Heart right ventricle (tissue), 16 donors: ENCODE measurements around the gene FBXL20. TPM values are rescaled to one million over a fixed set of nuclear protein-coding genes. Genes with fewer than 3 reads are reported as not detected.
"Not testable (repeated sequence)": the region's sequence is repeated elsewhere in the genome, so short reads cannot be mapped to it uniquely, and the experiment has no call there.

Experiments
- ATAC-seq, 8 donors: fragments of 200-7000 bp; cut with Tn5 transposase; one replicate each; pipeline ENCODE4 v1.9.1; 2020; ENCODE audit warnings: mild to moderate bottlenecking in 8 of 8, moderate library complexity in 8 of 8, moderate number of reproducible peaks in 1 of 8
- DNase-seq, 2 donors: peaks; one replicate each; pipeline ENCODE4 v3.0.0-alpha.2; 2020
- H3K27ac ChIP-seq, 10 donors: fragments of 200-600 bp; sonication (generic) in 2 of 10; one replicate each; pipeline versions ENCODE4 v1.5.0 to v1.8.0; 2020 to 2022; ENCODE audit warnings: mild to moderate bottlenecking in 3 of 10
- H3K27me3 ChIP-seq, 7 donors: fragments of 200-600 bp; one replicate each; pipeline ENCODE4 v1.8.0; 2021 to 2022; ENCODE audit warnings: mild to moderate bottlenecking in 2 of 7
- H3K36me3 ChIP-seq, 9 donors: fragments of 200-600 bp; sonication (generic) in 1 of 9; one replicate each; pipeline versions ENCODE4 v1.5.0 to v1.8.0; 2020 to 2022; ENCODE audit warnings: mild to moderate bottlenecking in 2 of 9
- H3K4me1 ChIP-seq, 9 donors: fragments of 200-600 bp; sonication (generic) in 1 of 9; one replicate each; pipeline versions ENCODE4 v1.5.0 to v1.8.0; 2020 to 2022; ENCODE audit warnings: mild to moderate bottlenecking in 4 of 9
- H3K4me3 ChIP-seq, 10 donors: fragments of 200-600 bp; sonication (generic) in 2 of 10; one replicate each; pipeline versions ENCODE4 v1.5.0 to v1.8.0; 2020 to 2022; ENCODE audit warnings: mild to moderate bottlenecking in 7 of 10, moderate library complexity in 2 of 10
- H3K9me3 ChIP-seq, 11 donors: fragments of 200-600 bp in 10 of 11; sonication (generic) in 2 of 11; one replicate each; pipeline versions ENCODE4 v1.5.0 to v1.8.0; 2013 to 2022; ENCODE audit warnings: mild to moderate bottlenecking in 2 of 11, control low read depth in 1 of 11, moderate library complexity in 1 of 11
- WGBS, 2 donors: extraction: QIAGEN DNeasy Blood & Tissue Kit; methylation state at CpG; one replicate each; pipeline ENCODE4 v1.1.7; 2013; ENCODE audit warnings: inconsistent platforms in 1 of 2; 5-methylcytosine and 5-hydroxymethylcytosine counted together
- intact Hi-C, 10 donors: fragments of 100-400 bp; cut with DNase I; formaldehyde crosslinking; loops; one replicate each; pipeline versions ENCODE4 v1.11.1 to v1.14.2; 2022
- polyA plus RNA-seq, 2 donors: library from polyadenylated mRNA; stranded (reverse); fragments of 200-250 nt; gene quantifications; one replicate each; pipeline ENCODE4 v1.2.3, GENCODE V29; 2013
- total RNA-seq, 10 donors: library from RNA; stranded (reverse); fragmentation: NEBNext Ultra II Directional in 3 of 10; extraction: Animal tissue kit (Norgen Biotek cat#: 25700) in 3 of 10; gene quantifications; one replicate each; pipeline versions ENCODE4 v1.2.1 to v1.2.4, GENCODE V29; 2021 to 2023
- TF ChIP-seq, protein P1 (sequence below), 9 donors: fragments of 200-600 bp; sonication (generic) in 2 of 9; IDR thresholded peaks; one replicate each; pipeline versions ENCODE4 v1.5.0 to v1.8.0; 2021 to 2022; ENCODE audit warnings: antibody characterized with exemption in 9 of 9, mild to moderate bottlenecking in 5 of 9, moderate library complexity in 1 of 9
- donor health status: Arrhythmogenic right ventricular cardiomyopathy.
- donor health status: ischemic (EF 13 %, LVEDD 7.1; RV severe dilation, severe dysfunction).
- donor health status: healthy with polysubstance abuse.
- donor health status: DM: no; HTN: yes; CAD: no.
- donor health status: DM: no; HTN: no; CAD: no.
- donor health status: ischemic (EF 25% LVEDD 6.9; RV normal size, moderate dysfunction).
- donor health status: ischemic (EF 25% LVEDD 5.7; RV mildly dilated, moderate dysfunction).
- donor health status: healthy.
- donor health status: DM: yes; HTN: yes; CAD: no.
- donor health status: Ischemic cardiomyopathy.
- donor health status: ischemic (EF 35%, LVEDD 5.7; RV mildly dilated, moderate dysfunction).
- donor health status: nonischemic (EF 11% LVEDD 7.7; RV severe dilation, severe dysfunction).
- donor health status: DM: yes; HTN: yes; CAD: no.
- donor health status: PGD.
- donor health status: ischemic (EF 29% LVEDD 5.4; RV normal size, mild dysfunction).
- donor health status: nonischemic (EF 23%, LVEDD 6.1; RV moderate dilation, normal function).

FBXL20 gene
- total and polyA plus RNA-seq, 12 donors = 1.7 to 19.7 (median 15.5) TPM

GRCh38 chr17:39340731-39341130 is 60.7 kb downstream of the FBXL20 start:
- Histone ChIP-seq H3K27ac (no peak overlapping the region), H3K27me3 (no peaks in the 10 kb centered on the region), H3K4me3 (no peak overlapping the region), H3K4me1 (peaks cover 0 to 34% (median 13%) of the 10 kb centered on the region in 9 donors), H3K36me3 (peaks cover 0 to 26% (median 0%) of the 10 kb centered on the region in 9 donors), H3K9me3 (no peaks in the 10 kb centered on the region)
- TF ChIP-seq, protein P1, sequence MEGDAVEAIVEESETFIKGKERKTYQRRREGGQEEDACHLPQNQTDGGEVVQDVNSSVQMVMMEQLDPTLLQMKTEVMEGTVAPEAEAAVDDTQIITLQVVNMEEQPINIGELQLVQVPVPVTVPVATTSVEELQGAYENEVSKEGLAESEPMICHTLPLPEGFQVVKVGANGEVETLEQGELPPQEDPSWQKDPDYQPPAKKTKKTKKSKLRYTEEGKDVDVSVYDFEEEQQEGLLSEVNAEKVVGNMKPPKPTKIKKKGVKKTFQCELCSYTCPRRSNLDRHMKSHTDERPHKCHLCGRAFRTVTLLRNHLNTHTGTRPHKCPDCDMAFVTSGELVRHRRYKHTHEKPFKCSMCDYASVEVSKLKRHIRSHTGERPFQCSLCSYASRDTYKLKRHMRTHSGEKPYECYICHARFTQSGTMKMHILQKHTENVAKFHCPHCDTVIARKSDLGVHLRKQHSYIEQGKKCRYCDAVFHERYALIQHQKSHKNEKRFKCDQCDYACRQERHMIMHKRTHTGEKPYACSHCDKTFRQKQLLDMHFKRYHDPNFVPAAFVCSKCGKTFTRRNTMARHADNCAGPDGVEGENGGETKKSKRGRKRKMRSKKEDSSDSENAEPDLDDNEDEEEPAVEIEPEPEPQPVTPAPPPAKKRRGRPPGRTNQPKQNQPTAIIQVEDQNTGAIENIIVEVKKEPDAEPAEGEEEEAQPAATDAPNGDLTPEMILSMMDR (IDR thresholded peaks at IDR 0.05) = no peak
- DNase-seq (no peak), ATAC-seq (no peak)
- intact Hi-C loops = loop anchor here in 1 of 10 donors (10.0 kb wide), 1 partner anchor 56 kb away; no protein-coding TSS in a partner anchor

- no peaks in the 10 kb centered on the region for H3K9me3 ChIP-seq
- H3K27me3 ChIP-seq = no peaks in the 10 kb centered on the region
- 19 to 22% methylated on average over 2 of the region's 2 CpGs for WGBS, 2 donors
- intact Hi-C loops = no loop called here
- peaks cover 0 to 49% (median 28%) of the 10 kb centered on the region in 9 donors for H3K4me1 ChIP-seq
- no peak overlapping the region for H3K4me3 ChIP-seq
- peak in 4 of 8 donors; percentile 30 to 59 (median 42) for ATAC-seq
- TF ChIP-seq, protein P1 (IDR thresholded peaks at IDR 0.05) = no peak
- H3K36me3 ChIP-seq = peaks cover 0 to 26% (median 0%) of the 10 kb centered on the region in 9 donors
- peak overlapping the region in 1 of 10 donors; percentile 31 for H3K27ac ChIP-seq
- DNase-seq = no peak
Observed at GRCh38 chr17:39339272-39339671, 62.2 kb downstream of the FBXL20 start.

- H3K27me3 ChIP-seq, intact Hi-C loops, H3K27ac ChIP-seq, DNase-seq, H3K4me3 ChIP-seq, ATAC-seq, H3K9me3 ChIP-seq: not testable (repeated sequence)
- Histone ChIP-seq H3K36me3 (peaks cover 0 to 26% (median 0%) of the 10 kb centered on the region in 9 donors), H3K4me1 (peaks cover 0 to 53% (median 29%) of the 10 kb centered on the region in 9 donors)
- 90 to 95% methylated on average over 19 to 24 of the region's 26 CpGs for WGBS, 2 donors
Observed at GRCh38 chr17:39337649-39338048, 63.8 kb downstream of the FBXL20 start.

- no peaks in the 10 kb centered on the region for H3K9me3 ChIP-seq
- TF ChIP-seq, protein P1 (IDR thresholded peaks at IDR 0.05) = no peak
- 41 to 44% methylated on average over 4 of the region's 4 CpGs for WGBS, 2 donors
- H3K4me1 ChIP-seq = peaks cover 2 to 63% (median 42%) of the 10 kb centered on the region in 9 donors
- ATAC-seq (peak in 5 of 8 donors; percentile 21 to 50 (median 44)), DNase-seq (no peak)
- H3K4me3 ChIP-seq = no peak overlapping the region
- H3K27ac ChIP-seq = peak overlapping the region in 6 of 10 donors; percentile 35 to 72 (median 50)
- H3K27me3 ChIP-seq = no peaks in the 10 kb centered on the region
- H3K36me3 ChIP-seq = peaks cover 0 to 10% (median 0%) of the 10 kb centered on the region in 9 donors
- intact Hi-C loops = no loop called here
Observed at GRCh38 chr17:39335704-39336223, 65.7 kb downstream of the FBXL20 start.

- H3K27me3 ChIP-seq, intact Hi-C loops, H3K4me3 ChIP-seq, H3K9me3 ChIP-seq, H3K36me3 ChIP-seq, DNase-seq: not testable (repeated sequence)
- Histone ChIP-seq H3K27ac (peak overlapping the region in 6 of 10 donors; percentile 41 to 72 (median 54)), H3K4me1 (peaks cover 2 to 61% (median 40%) of the 10 kb centered on the region in 9 donors)
- 54 to 67% methylated on average over 5 to 6 of the region's 6 CpGs for WGBS, 2 donors
- peak in 1 of 8 donors; percentile 40 for ATAC-seq
Observed at GRCh38 chr17:39334008-39334744, 67.2 kb downstream of the FBXL20 start.
